Measurements from ENCODE around the gene DERL2.
A peak's percentile ranks its signal among the peaks of the same experiment; 100 is the strongest.

DERL2 gene

GRCh38 chr17:5514976-5515375, 29.0 kb upstream of the DERL2 start:
- DNase-seq (ENCODE audit: low read depth in 1 of 2, low spot score in 1 of 2) = no peak
- TF ChIP-seq JUND (IDR thresholded peaks at IDR 0.05; ENCODE audit: low read depth) = no peak
- in situ Hi-C loops (cut with HindIII; ENCODE audit: low pct_unique_long_range_greater_than_20kb, low sequenced_read_pairs) = no loop called here

GRCh38 chr17:5513628-5514027, 27.6 kb upstream of the DERL2 start:
- no peak for DNase-seq (ENCODE audit: low read depth in 1 of 2, low spot score in 1 of 2)
- in situ Hi-C loops (cut with HindIII; ENCODE audit: low pct_unique_long_range_greater_than_20kb, low sequenced_read_pairs) = no loop called here
- no peak for TF ChIP-seq JUND (IDR thresholded peaks at IDR 0.05; ENCODE audit: low read depth)

GRCh38 chr17:5511401-5512225, 25.6 kb upstream of the DERL2 start:
- no peak for DNase-seq (ENCODE audit: low read depth in 1 of 2, low spot score in 1 of 2)
- in situ Hi-C loops (cut with HindIII; ENCODE audit: low pct_unique_long_range_greater_than_20kb, low sequenced_read_pairs) = no loop called here
- no peak for TF ChIP-seq JUND (IDR thresholded peaks at IDR 0.05; ENCODE audit: low read depth)

GRCh38 chr17:5510771-5511170, 24.8 kb upstream of the DERL2 start:
- DNase-seq (ENCODE audit: low read depth in 1 of 2, low spot score in 1 of 2) = peak in 1 of 2 experiments; percentile 37
- in situ Hi-C loops (cut with HindIII; ENCODE audit: low pct_unique_long_range_greater_than_20kb, low sequenced_read_pairs) = no loop called here
- no peak for TF ChIP-seq JUND (IDR thresholded peaks at IDR 0.05; ENCODE audit: low read depth)

GRCh38 chr17:5509482-5509881, 23.5 kb upstream of the DERL2 start:
- no peak for TF ChIP-seq JUND (IDR thresholded peaks at IDR 0.05; ENCODE audit: low read depth)
- no peak for DNase-seq (ENCODE audit: low read depth in 1 of 2, low spot score in 1 of 2)
- in situ Hi-C loops (cut with HindIII; ENCODE audit: low pct_unique_long_range_greater_than_20kb, low sequenced_read_pairs) = no loop called here

GRCh38 chr17:5508810-5509209, 22.8 kb upstream of the DERL2 start:
- in situ Hi-C loops (cut with HindIII; ENCODE audit: low pct_unique_long_range_greater_than_20kb, low sequenced_read_pairs) = no loop called here
- no peak for TF ChIP-seq JUND (IDR thresholded peaks at IDR 0.05; ENCODE audit: low read depth)
- peak in 1 of 2 experiments; percentile 27 for DNase-seq (ENCODE audit: low read depth in 1 of 2, low spot score in 1 of 2)

- in situ Hi-C loops (cut with HindIII; ENCODE audit: low pct_unique_long_range_greater_than_20kb, low sequenced_read_pairs) = no loop called here
- no peak for TF ChIP-seq JUND (IDR thresholded peaks at IDR 0.05; ENCODE audit: low read depth)
These were observed 20.3 kb upstream of the DERL2 start for GRCh38 chr17:5506307-5506706.

GRCh38 chr17:5502552-5502951, 16.6 kb upstream of the DERL2 start:
- no peak for TF ChIP-seq JUND (IDR thresholded peaks at IDR 0.05; ENCODE audit: low read depth)

More at GRCh38 chr17:5506307-5506706, 20.3 kb upstream of the DERL2 start:
- peak in 1 of 2 experiments; percentile 39 for DNase-seq (ENCODE audit: low read depth in 1 of 2, low spot score in 1 of 2)

GRCh38 chr17:5501685-5502084, 15.7 kb upstream of the DERL2 start:
- no peak for TF ChIP-seq JUND (IDR thresholded peaks at IDR 0.05; ENCODE audit: low read depth)
- no peak for DNase-seq (ENCODE audit: low read depth in 1 of 2, low spot score in 1 of 2)
- in situ Hi-C loops (cut with HindIII; ENCODE audit: low pct_unique_long_range_greater_than_20kb, low sequenced_read_pairs) = no loop called here

More at GRCh38 chr17:5502552-5502951, 16.6 kb upstream of the DERL2 start:
- no peak for DNase-seq (ENCODE audit: low read depth in 1 of 2, low spot score in 1 of 2)
- in situ Hi-C loops (cut with HindIII; ENCODE audit: low pct_unique_long_range_greater_than_20kb, low sequenced_read_pairs) = no loop called here

GRCh38 chr17:5500589-5501391, 14.8 kb upstream of the DERL2 start:
- in situ Hi-C loops (cut with HindIII; ENCODE audit: low pct_unique_long_range_greater_than_20kb, low sequenced_read_pairs) = no loop called here

GRCh38 chr17:5500247-5500588, 14.2 kb upstream of the DERL2 start:
- in situ Hi-C loops (cut with HindIII; ENCODE audit: low pct_unique_long_range_greater_than_20kb, low sequenced_read_pairs) = no loop called here
- DNase-seq (ENCODE audit: low read depth in 1 of 2, low spot score in 1 of 2) = no peak
- TF ChIP-seq JUND (IDR thresholded peaks at IDR 0.05; ENCODE audit: low read depth) = no peak

More at GRCh38 chr17:5500589-5501391, 14.8 kb upstream of the DERL2 start:
- peak; percentile 44 to 69 for DNase-seq (ENCODE audit: low read depth in 1 of 2, low spot score in 1 of 2)
- no peak for TF ChIP-seq JUND (IDR thresholded peaks at IDR 0.05; ENCODE audit: low read depth)

- TF ChIP-seq JUND (IDR thresholded peaks at IDR 0.05; ENCODE audit: low read depth) = no peak
- in situ Hi-C loops (cut with HindIII; ENCODE audit: low pct_unique_long_range_greater_than_20kb, low sequenced_read_pairs) = no loop called here
- no peak for DNase-seq (ENCODE audit: low read depth in 1 of 2, low spot score in 1 of 2)
These were observed 13.7 kb upstream of the DERL2 start for GRCh38 chr17:5499476-5500231.

Measured in T47D (cell line).